Measurements from ENCODE around the gene EHD3. TPM values are rescaled to one million over a fixed set of nuclear protein-coding genes. Genes with fewer than 3 reads are reported as not detected.

The EHD3 gene
- total RNA-seq, 1 donor from 2014 or later: 7.5 TPM

GRCh38 chr2:31237348-31238017 lies 3.5 kb downstream of the EHD3 start:
- DNase-seq: no peak

GRCh38 chr2:31238126-31238905 lies 4.4 kb downstream of the EHD3 start:
- DNase-seq: no peak

GRCh38 chr2:31238906-31239592 lies 5.1 kb downstream of the EHD3 start:
- no peak for DNase-seq

DNA sequence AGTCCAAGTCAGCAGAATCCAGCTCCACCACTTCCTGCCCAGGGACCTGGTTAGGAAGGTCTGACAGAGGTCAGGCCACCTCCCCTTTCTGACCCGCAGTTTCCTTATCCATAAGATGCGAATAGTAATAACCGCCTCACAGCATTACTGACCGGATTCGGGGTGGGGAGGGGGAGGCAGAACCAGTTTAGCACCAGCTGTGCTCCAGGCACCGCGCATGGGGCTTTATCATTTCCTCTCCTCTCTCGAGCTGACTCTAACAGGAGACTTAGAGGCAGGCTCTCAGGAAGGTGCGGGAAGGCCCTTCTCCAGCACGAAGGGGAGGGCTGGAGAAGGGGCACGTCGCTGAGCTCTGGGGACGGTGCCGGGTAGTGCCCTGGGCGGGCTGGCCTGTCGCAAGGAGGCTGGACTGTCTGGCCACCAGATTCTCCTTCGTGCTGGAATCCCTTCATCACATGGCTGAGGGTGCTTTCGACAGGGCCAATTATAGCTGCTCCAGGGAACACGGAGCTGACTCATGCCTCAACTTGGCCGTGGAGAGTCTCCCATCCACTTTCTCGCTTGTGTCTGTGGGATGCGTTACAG lies 5.7 kb downstream of the EHD3 start:
- peak; percentile 64 for DNase-seq

GRCh38 chr2:31240381-31241365 lies 6.7 kb downstream of the EHD3 start:
- no peak for DNase-seq

DNA sequence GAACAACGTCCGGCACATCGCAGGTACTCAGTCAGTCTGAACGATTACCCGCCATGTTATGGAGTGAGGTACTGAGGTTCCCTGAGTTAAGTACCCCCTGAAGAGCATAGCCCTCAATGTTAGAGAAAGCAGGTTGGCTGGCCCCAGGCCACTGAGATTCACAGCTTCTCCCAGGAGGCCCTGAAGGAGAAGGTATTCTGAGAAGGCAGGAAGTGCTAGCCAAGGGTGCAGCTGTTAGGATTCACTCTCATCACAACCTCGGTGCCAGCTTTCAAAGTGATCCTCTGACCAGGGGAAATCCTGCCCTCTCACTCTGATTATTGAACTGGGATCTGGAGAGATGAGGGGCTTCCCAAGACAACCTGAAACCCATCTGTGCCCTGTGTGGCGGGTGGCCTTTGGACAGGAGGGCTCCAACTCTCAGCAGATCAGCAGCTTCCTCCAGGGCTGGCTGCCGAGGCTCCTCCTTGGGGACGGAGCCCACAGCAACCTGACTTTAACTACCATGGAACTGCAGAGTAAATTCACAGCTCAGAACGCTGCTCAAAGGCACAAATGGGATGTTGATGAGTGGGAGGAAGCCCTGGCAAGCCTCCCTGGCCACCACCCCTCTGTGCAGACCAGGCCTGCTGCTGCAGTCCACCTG lies 7.8 kb downstream of the EHD3 start:
- no peak for DNase-seq

DNA sequence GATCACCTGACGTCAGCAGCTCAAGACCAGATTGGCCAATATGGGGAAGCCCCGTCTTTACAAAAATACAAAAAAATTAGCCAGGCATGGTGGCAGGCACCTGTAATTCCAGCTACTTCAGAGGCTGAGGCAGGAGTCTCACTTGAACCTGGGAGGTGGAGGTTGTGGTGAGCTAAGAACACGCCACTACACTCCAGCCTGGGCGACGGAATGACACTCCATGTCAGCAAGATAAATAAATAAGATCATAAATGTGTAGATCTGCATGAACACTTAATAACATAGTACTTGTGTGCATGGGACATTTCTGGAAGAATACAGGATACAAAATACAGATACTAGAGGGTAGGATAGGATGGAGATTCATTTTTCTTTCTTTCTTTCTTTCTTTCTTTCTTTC lies 9.1 kb downstream of the EHD3 start:
- DNase-seq: no peak

DNA sequence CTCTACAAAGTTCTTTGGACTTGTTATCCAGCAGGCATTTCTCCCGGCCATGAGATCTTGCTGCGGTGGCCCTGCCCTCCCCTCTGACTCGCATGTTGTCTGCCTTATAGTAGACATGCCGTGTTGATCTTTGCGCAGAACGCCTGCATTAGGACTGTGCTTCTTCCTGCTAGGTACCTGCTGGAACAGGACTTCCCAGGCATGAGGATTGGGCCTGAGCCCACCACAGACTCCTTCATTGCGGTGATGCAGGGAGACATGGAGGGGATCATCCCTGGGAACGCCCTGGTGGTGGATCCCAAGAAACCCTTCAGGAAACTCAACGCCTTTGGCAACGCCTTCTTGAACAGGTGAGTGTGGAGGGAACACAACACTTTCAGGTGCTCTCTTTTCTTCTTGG lies 10.1 kb downstream of the EHD3 start:
- no peak for DNase-seq

- DNase-seq: no peak
These were observed 12.4 kb downstream of the EHD3 start for GRCh38 chr2:31246184-31246852.

DNA sequence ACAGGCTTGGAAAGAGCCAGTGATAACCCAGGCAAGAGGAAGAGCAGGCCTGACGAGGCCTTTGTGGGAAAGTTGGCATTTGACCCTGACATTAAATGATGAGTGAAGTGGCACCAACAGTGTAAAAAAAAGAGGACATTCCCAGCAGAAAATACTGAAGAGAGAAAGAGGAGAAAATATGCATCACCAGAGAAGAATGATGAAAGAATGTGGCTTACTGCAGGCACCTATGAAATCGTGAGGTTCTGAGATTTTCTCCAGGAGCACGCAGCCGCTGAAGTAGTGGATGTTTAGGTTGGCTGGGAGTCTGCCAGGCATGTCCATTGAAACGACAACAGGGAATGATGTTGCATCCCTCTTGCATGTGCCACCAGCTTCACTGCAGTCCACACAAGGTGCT lies 13.8 kb downstream of the EHD3 start:
- no peak for DNase-seq

DNA sequence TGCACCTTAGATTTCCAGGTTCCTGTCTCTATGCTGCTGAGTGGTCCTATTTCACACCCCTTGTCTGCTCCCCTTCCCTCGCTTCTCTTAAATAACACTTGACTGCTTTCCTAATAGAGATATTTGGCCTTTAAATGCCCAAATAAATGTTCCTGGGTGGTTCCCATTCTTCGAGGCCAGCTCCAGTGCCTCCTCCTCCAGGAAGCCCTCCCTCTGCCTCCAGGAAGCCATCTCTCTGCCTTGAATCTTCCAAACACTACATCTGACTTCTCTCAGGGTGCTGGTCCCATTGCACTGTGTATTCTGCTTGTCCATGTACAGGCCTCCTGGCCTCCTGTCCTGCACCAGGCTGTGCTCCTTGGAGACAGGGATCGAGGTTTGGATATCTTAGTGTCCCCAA lies 14.2 kb downstream of the EHD3 start:
- DNase-seq: no peak

DNA sequence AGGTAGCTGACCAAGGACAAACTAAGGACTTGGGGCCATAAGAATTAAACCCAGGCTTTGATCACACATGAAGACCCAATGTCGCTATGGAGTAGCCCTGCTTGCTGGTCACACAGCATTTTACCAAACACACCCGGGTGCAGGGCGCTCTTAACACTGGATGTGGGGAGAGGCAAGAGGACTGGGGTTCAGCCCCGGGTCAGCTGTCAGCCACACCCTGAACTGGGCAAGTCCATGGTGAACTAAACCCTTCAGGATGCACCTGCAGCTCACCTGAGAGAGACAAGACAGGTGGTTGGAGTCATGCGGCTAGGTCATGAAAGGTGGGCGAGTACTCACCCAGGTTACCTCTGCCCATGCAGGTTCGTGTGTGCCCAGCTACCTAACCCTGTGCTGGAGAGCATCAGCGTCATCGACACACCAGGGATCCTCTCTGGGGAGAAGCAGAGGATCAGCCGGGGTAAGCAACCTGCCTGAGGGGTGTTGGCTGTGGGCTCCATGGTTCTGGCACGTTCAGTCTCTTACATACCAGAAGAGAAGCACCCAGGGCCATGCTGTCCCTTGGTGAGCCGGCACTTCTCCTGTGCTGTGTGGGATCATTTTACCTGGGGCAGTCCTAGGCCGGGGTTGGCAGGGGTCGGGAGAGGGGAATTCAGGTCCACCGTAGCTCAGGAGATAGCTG lies 15.2 kb downstream of the EHD3 start:
- no peak for DNase-seq

DNA sequence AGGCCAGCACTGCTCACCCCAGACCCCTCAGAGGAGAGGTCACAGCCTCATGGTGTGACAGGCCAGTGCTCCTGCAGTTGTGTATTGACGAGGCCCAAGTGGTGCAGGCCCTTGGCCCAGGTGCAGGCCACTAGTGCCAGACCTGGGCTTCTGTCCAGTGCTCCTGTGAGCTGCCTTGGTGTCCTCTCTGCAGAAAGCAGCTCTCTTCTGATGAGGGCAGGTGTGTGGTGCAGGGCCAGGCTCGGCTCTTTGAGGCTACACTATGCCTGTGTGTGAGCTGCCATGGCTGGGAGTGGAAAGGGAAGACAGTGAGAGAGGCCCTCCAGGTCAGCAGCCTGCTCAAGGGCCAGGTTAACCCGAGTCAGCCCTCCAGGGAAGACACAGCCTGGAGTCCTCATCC lies 17.1 kb downstream of the EHD3 start:
- no peak for DNase-seq

GRCh38 chr2:31251851-31252250 lies 17.9 kb downstream of the EHD3 start:
- no peak for DNase-seq

DNA sequence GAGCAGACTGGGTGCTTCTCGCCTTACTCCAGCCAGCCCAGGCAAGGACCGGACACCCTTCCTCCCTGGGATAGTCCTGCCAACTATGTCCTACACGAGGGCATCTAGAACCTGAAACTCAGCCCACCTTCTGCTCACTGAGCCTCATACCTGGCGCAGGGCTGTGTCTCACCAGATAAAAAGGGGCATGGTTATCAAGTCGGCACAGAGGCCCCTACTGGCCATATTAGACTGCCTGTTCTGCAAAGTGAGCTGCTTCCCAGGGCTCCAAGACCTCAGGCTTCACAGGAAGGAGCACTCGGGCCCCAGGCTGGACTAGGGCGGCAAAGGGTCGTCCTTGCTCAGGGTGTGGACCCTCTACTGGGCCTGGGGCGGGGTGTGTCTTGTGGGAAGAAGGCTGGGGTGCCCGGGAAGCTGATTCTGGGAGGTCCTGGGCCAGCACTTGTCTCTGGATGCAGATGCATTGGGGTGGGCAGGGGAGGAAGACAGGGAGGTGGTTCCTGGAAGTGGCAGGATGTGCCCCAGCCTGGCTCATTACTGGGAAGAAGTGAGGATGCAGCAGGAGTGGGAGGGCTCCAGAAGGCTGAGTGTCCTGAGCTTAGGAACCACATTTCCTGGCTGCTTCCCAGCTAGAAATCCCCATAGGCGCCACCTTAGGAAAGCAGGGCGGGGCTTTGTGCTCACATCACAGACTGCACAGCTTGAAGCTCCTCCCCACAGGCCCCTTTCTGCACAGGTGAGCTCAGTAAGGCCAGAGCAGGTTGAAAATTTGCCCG lies 19.6 kb downstream of the EHD3 start:
- no peak for DNase-seq

GRCh38 chr2:31254237-31255203 lies 20.6 kb downstream of the EHD3 start:
- DNase-seq: no peak

GRCh38 chr2:31255911-31256571 lies 22.1 kb downstream of the EHD3 start:
- DNase-seq: no peak
